Posterior vena cava (tissue), 2 donors: ENCODE measurements around the gene FOXE1. TPM values are rescaled to one million over a fixed set of nuclear protein-coding genes. Genes with fewer than 3 reads are reported as not detected.

Experiments used
- DNase-seq: peaks from one replicate; pipeline ENCODE4 v3.0.0-alpha.2; 2020; ENCODE audit warnings: low spot score
- intact Hi-C, 2 donors: fragments of 100-400 bp; cut with DNase I; formaldehyde crosslinking; loops; one replicate each; pipeline versions ENCODE4 v1.14.1 to v1.14.2; 2022 to 2023
- total RNA-seq, 2 donors: library from RNA; stranded (reverse); fragmentation: NEBNext Ultra II Directional; extraction: Animal tissue kit (Norgen Biotek cat#: 25700); gene quantifications; one replicate each; pipeline ENCODE4 v1.2.1, GENCODE V29; 2021
- donor health status: DM: yes; HTN: yes; CAD: no.
- donor health status: DM: yes; HTN: yes; CAD: no.

Gene FOXE1
- total RNA-seq, 2 donors from 2014 or later, result not detected

- DNase-seq, result no peak
- intact Hi-C loops, result loop anchor here in 1 of 2 donors (5.0 kb wide), 1 partner anchor 189 kb away; no protein-coding TSS in a partner anchor
These were observed 47.9 kb downstream of the FOXE1 start for GRCh38 chr9:97900738-97901565.

- intact Hi-C loops, result loop anchor here in 1 of 2 donors (5.0 kb wide), 1 partner anchor 191 kb away; no protein-coding TSS in a partner anchor
- DNase-seq, result no peak
These were observed 50.2 kb downstream of the FOXE1 start for GRCh38 chr9:97903177-97903576.

- intact Hi-C loops, result loop anchor here in 1 of 2 donors (5.0 kb wide), 1 partner anchor 192 kb away; no protein-coding TSS in a partner anchor
- no peak for DNase-seq
These were observed 51.7 kb downstream of the FOXE1 start for GRCh38 chr9:97904725-97905124.

GRCh38 chr9:97905228-97905627 is 52.2 kb downstream of the FOXE1 start:
- intact Hi-C loops, result no loop called here

More at GRCh38 chr9:97905228-97905627, 52.2 kb downstream of the FOXE1 start:
- DNase-seq, result no peak

Other genes starting within 250 kb of the FOXE1 start
- gene TSTD2, start 219.9 kb upstream of the FOXE1 start, total RNA-seq, result 10 to 100 TPM; 16.9 to 18.6 TPM
- gene NCBP1, start 219.4 kb upstream of the FOXE1 start, total RNA-seq, result 10 to 100 TPM; 19.6 to 24.7 TPM
- 10 to 100 TPM; 15.1 to 18.8 TPM for gene XPA, start 155.9 kb upstream of the FOXE1 start, total RNA-seq
- gene TRMO, start 69.3 kb downstream of the FOXE1 start, total RNA-seq, result 1 to 10 TPM; 7.0 to 8.7 TPM
- gene HEMGN, start 84.9 kb downstream of the FOXE1 start, total RNA-seq, result under 1 TPM; 0.33 to 0.83 TPM
- gene ANP32B, start 130.1 kb downstream of the FOXE1 start, total RNA-seq, result 10 to 100 TPM; 95.8 to 98.0 TPM
- 10 to 100 TPM; 25.5 to 31.9 TPM for gene NANS, start 203.5 kb downstream of the FOXE1 start, total RNA-seq